ENCODE data around the gene NSMF. TPM values are rescaled to one million over a fixed set of nuclear protein-coding genes. Genes with fewer than 3 reads are reported as not detected.
A peak's percentile ranks its signal among the peaks of the same experiment; 100 is the strongest.
"Not testable (repeated sequence)": the region's sequence is repeated elsewhere in the genome, so short reads cannot be mapped to it uniquely, and the experiment has no call there.

NSMF gene
- total and polyA plus RNA-seq, 8 donors, result 29.5 to 46.5 (median 36.3) TPM

GRCh38 chr9:137454145-137454596 lies 5.0 kb downstream of the NSMF start:
- peak; percentile 23 to 92 (median 64) for DNase-seq
- no peaks in the 10 kb centered on the region for H3K9me3 ChIP-seq
- H3K4me1 ChIP-seq, result peaks cover 8 to 42% of the 10 kb centered on the region in 2 donors
- ATAC-seq, result peak; percentile 68
- H3K36me3 ChIP-seq, result peaks cover 0 to 25% of the 10 kb centered on the region in 2 donors
- peaks cover 0 to 9% of the 10 kb centered on the region in 2 donors for H3K27me3 ChIP-seq
- H3K4me3 ChIP-seq, result peak overlapping the region; percentile 32 to 50
- peak overlapping the region; percentile 42 to 65 for H3K27ac ChIP-seq
- intact Hi-C loops (cut with DNase I), result no loop called here
- no peak for TF ChIP-seq CTCF (IDR thresholded peaks at IDR 0.05)

- intact Hi-C loops (cut with DNase I), result no loop called here
- peak; percentile 84 for ATAC-seq
- Histone ChIP-seq H3K27me3 (peaks cover 0 to 7% of the 10 kb centered on the region in 2 donors), H3K4me1 (peaks cover 8 to 40% of the 10 kb centered on the region in 2 donors), H3K9me3 (no peaks in the 10 kb centered on the region), H3K4me3 (peak overlapping the region; percentile 22 to 50), H3K36me3 (peaks cover 0 to 30% of the 10 kb centered on the region in 2 donors), H3K27ac (no peak overlapping the region)
- DNase-seq, result peak; percentile 27 to 91 (median 82)
- TF ChIP-seq CTCF (IDR thresholded peaks at IDR 0.05), result no peak
Observed at GRCh38 chr9:137453643-137454081, 5.5 kb downstream of the NSMF start.

GRCh38 chr9:137452761-137453642 lies 6.1 kb downstream of the NSMF start:
- TF ChIP-seq CTCF (IDR thresholded peaks at IDR 0.05), result no peak
- no peak overlapping the region for H3K27ac ChIP-seq
- H3K36me3 ChIP-seq, result peaks cover 0 to 30% of the 10 kb centered on the region in 2 donors
- intact Hi-C loops (cut with DNase I), result no loop called here
- peaks cover 2 to 33% of the 10 kb centered on the region in 2 donors for H3K4me1 ChIP-seq
- peak in 2 of 4 donors; percentile 41 to 86 for DNase-seq
- no peak for ATAC-seq
- no peaks in the 10 kb centered on the region for H3K9me3 ChIP-seq
- peaks cover 0 to under 1% of the 10 kb centered on the region in 2 donors for H3K27me3 ChIP-seq
- peak overlapping the region; percentile 22 to 50 for H3K4me3 ChIP-seq

GRCh38 chr9:137452006-137452760 lies 7.0 kb downstream of the NSMF start:
- ATAC-seq (no peak), DNase-seq (peak in 2 of 4 donors; percentile 35 to 78)
- no peaks in the 10 kb centered on the region for H3K27me3 ChIP-seq
- H3K9me3 ChIP-seq, result no peaks in the 10 kb centered on the region
- intact Hi-C loops (cut with DNase I), result no loop called here
- no peak overlapping the region for H3K4me3 ChIP-seq
- H3K36me3 ChIP-seq, result peaks cover 0 to 30% of the 10 kb centered on the region in 2 donors
- TF ChIP-seq CTCF (IDR thresholded peaks at IDR 0.05), result no peak
- peaks cover 0 to 25% of the 10 kb centered on the region in 2 donors for H3K4me1 ChIP-seq
- no peak overlapping the region for H3K27ac ChIP-seq

GRCh38 chr9:137451264-137452005 lies 7.7 kb downstream of the NSMF start:
- H3K36me3 ChIP-seq, result peaks cover 0 to 30% of the 10 kb centered on the region in 2 donors
- ATAC-seq; intact Hi-C loops (cut with DNase I); H3K9me3 ChIP-seq; H3K27me3 ChIP-seq; H3K27ac ChIP-seq; H3K4me3 ChIP-seq: not testable (repeated sequence)
- DNase-seq, result peak in 2 of 4 donors; percentile 18 to 19
- H3K4me1 ChIP-seq, result peaks cover 0 to 25% of the 10 kb centered on the region in 2 donors

- H3K4me3 ChIP-seq; H3K27me3 ChIP-seq; ATAC-seq; H3K27ac ChIP-seq; H3K9me3 ChIP-seq; intact Hi-C loops (cut with DNase I): not testable (repeated sequence)
- peaks cover 0 to 26% of the 10 kb centered on the region in 2 donors for H3K4me1 ChIP-seq
- peaks cover 0 to 30% of the 10 kb centered on the region in 2 donors for H3K36me3 ChIP-seq
- DNase-seq, result peak in 2 of 4 donors; percentile 25 to 40
Observed at GRCh38 chr9:137450539-137451222, 8.5 kb downstream of the NSMF start.
